Keratinocyte (primary cell): Measurements from ENCODE around the gene INSRR. TPM values are rescaled to one million over a fixed set of nuclear protein-coding genes. Genes with fewer than 3 reads are reported as not detected.

ENCODE experiments used
- DNase-seq: peaks from one replicate; pipeline ENCODE4 v3.0.0-alpha.2; 2011; ENCODE audit warnings: low read depth, missing footprints, low spot score
- FAIRE-seq: peaks from 2 replicates; lab custom pipeline; 2011; peaks lifted over from hg19 to GRCh38; lab: Jason Lieb, UNC
- H2AFZ ChIP-seq: 2 replicates; pipeline ENCODE4 v1.6.0; 2012; ENCODE audit warnings: low read length, control low read depth, inconsistent platforms; ENCODE audit not compliant: control insufficient read depth
- H3K27ac ChIP-seq: 2 replicates; pipeline ENCODE4 v1.5.1; 2011; ENCODE audit warnings: low read length; ENCODE audit not compliant: control insufficient read depth, insufficient read depth
- H3K27me3 ChIP-seq: 3 replicates; pipeline ENCODE4 v1.6.0; 2011; ENCODE audit warnings: low read length; ENCODE audit not compliant: control insufficient read depth, insufficient read depth; ENCODE audit errors: extremely low read depth
- H3K36me3 ChIP-seq, 2 experiments: 2 replicates in 1 of 2; 3 replicates in 1 of 2; pipeline ENCODE4 v1.5.1; 2011; ENCODE audit warnings: low read length in 2 of 2, mild to moderate bottlenecking in 1 of 2; ENCODE audit not compliant: control insufficient read depth in 2 of 2, insufficient read depth in 2 of 2; ENCODE audit errors: extremely low read depth in 1 of 2
- H3K4me1 ChIP-seq: 3 replicates; pipeline ENCODE4 v1.5.1; 2011; ENCODE audit warnings: low read length; ENCODE audit not compliant: control insufficient read depth, insufficient read depth; ENCODE audit errors: extremely low read depth
- H3K4me2 ChIP-seq: 3 replicates; pipeline ENCODE4 v1.6.0; 2011; ENCODE audit warnings: low read depth, low read length; ENCODE audit not compliant: control insufficient read depth, insufficient read depth; ENCODE audit errors: extremely low read depth
- H3K4me3 ChIP-seq, 3 experiments: fragments of 200-600 bp in 1 of 3; sonication (generic) in 1 of 3; 2 replicates in 2 of 3; 3 replicates in 1 of 3; pipeline ENCODE4 v1.5.1; 2011 to 2016; ENCODE audit warnings: low read length in 3 of 3, mild to moderate bottlenecking in 3 of 3, control low read depth in 2 of 3, inconsistent platforms in 1 of 3, low read depth in 1 of 3, mixed read lengths in 1 of 3, mixed run types in 1 of 3, moderate library complexity in 1 of 3; ENCODE audit not compliant: control insufficient read depth in 2 of 3, insufficient read depth in 2 of 3; ENCODE audit errors: extremely low read depth in 1 of 3
- H3K79me2 ChIP-seq: 2 replicates; pipeline ENCODE4 v1.6.0; 2012; ENCODE audit warnings: low read length; ENCODE audit not compliant: control insufficient read depth, insufficient read depth
- H3K9ac ChIP-seq: 3 replicates; pipeline ENCODE4 v1.6.0; 2011; ENCODE audit warnings: low read length; ENCODE audit not compliant: control insufficient read depth, insufficient read depth; ENCODE audit errors: extremely low read depth
- H3K9me1 ChIP-seq: 3 replicates; pipeline ENCODE4 v1.6.0; 2011; ENCODE audit warnings: low read length; ENCODE audit not compliant: control insufficient read depth, insufficient read depth; ENCODE audit errors: extremely low read depth
- H3K9me3 ChIP-seq: 2 replicates; pipeline ENCODE4 v1.5.1; 2012; ENCODE audit warnings: low read depth, low read length; ENCODE audit not compliant: control insufficient read depth
- H4K20me1 ChIP-seq: 3 replicates; pipeline ENCODE4 v1.6.0; 2011; ENCODE audit warnings: low read length; ENCODE audit not compliant: control insufficient read depth, insufficient read depth; ENCODE audit errors: extremely low read depth
- EZH2 ChIP-seq: IDR thresholded peaks from one replicate; pipeline ENCODE4 v1.6.1; 2012; ENCODE audit warnings: inconsistent platforms, mild to moderate bottlenecking, low read length, moderate library complexity
- dilution Hi-C: fragments of 300-500 bp; cut with MboI; formaldehyde crosslinking; loops from one replicate; pipeline ENCODE4 v1.7.0; 2020; ENCODE audit warnings: low sequenced_read_pairs; ENCODE audit not compliant: extremely low pct_ligation_motif_present
- polyA plus RNA-seq, 5 experiments: library from polyadenylated mRNA; depleted of rRNA in 3 of 5; stranded (reverse) in 3 of 5; stranded (forward) in 1 of 5; unstranded in 1 of 5; fragments of >200 nt; gene quantifications; 1 replicate in 1 of 5; 2 replicates in 3 of 5; 3 replicates in 1 of 5; pipeline versions ENCODE4 v1.2.1 to v1.2.3, GENCODE V29; 2011 to 2012; ENCODE audit warnings: missing spikeins in 2 of 5, low read depth in 1 of 5, low replicate concordance in 1 of 5
- TF ChIP-seq, protein P1 (sequence below), 3 experiments: IDR thresholded peaks in 1 of 3; conservative IDR thresholded peaks in 1 of 3; optimal IDR thresholded peaks in 1 of 3; 2 replicates in 2 of 3; 3 replicates in 1 of 3; pipeline versions ENCODE3 to v1.5.1; 2011; ENCODE audit warnings: low read length in 3 of 3, mild to moderate bottlenecking in 3 of 3, moderate library complexity in 2 of 3, control low read depth in 1 of 3, inconsistent platforms in 1 of 3; ENCODE audit not compliant: insufficient read depth in 2 of 3; ENCODE audit errors: extremely low read depth in 1 of 3

INSRR gene
- polyA plus RNA-seq, 1 donor (not counting 4 experiments of a cell fraction or from before 2014, with no cell fraction given): not detected

DNA sequence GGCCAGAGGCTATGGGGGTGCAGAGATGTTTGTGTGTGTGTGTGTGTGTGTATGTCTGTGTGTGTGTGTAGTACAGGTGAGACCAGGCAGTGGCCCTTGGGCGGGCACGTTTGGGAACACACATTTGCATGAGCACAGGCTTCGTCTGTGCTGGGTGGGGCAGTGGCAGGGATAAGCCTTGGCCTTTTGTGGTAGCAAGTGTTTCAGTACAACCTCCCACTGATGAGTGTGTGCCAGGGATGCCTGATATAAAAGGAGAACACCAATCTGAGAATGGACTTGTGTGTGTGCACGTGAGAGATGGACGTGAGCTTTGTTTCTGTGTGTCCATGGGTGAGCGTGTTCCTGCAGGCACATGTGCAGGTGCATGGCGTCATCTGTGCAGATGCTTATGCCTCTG lies 4.7 kb upstream of the INSRR start:
- Histone ChIP-seq H3K4me2 (no peak overlapping the region), H2AFZ (no peak overlapping the region), H4K20me1 (peaks cover 4% of the 10 kb centered on the region), H3K79me2 (no peaks in the 10 kb centered on the region), H3K36me3 (no peaks in the 10 kb centered on the region), H3K9me1 (no peaks in the 10 kb centered on the region), H3K27me3 (peaks cover 54% of the 10 kb centered on the region), H3K4me1 (peaks cover 12% of the 10 kb centered on the region), H3K9me3 (no peaks in the 10 kb centered on the region), H3K9ac (no peak overlapping the region), H3K4me3 (no peak overlapping the region), H3K27ac (no peak overlapping the region)
- TF ChIP-seq, protein P1, sequence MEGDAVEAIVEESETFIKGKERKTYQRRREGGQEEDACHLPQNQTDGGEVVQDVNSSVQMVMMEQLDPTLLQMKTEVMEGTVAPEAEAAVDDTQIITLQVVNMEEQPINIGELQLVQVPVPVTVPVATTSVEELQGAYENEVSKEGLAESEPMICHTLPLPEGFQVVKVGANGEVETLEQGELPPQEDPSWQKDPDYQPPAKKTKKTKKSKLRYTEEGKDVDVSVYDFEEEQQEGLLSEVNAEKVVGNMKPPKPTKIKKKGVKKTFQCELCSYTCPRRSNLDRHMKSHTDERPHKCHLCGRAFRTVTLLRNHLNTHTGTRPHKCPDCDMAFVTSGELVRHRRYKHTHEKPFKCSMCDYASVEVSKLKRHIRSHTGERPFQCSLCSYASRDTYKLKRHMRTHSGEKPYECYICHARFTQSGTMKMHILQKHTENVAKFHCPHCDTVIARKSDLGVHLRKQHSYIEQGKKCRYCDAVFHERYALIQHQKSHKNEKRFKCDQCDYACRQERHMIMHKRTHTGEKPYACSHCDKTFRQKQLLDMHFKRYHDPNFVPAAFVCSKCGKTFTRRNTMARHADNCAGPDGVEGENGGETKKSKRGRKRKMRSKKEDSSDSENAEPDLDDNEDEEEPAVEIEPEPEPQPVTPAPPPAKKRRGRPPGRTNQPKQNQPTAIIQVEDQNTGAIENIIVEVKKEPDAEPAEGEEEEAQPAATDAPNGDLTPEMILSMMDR (optimal IDR thresholded peaks at IDR 0.05 in 1 of 3, IDR thresholded peaks at IDR 0.05 in 1 of 3, conservative IDR thresholded peaks at IDR 0.05 in 1 of 3; ENCODE audit: extremely low read depth in 1 of 3, insufficient read depth in 2 of 3, low read length in 3 of 3): no peak
- TF ChIP-seq EZH2: no peak
- no peak for FAIRE-seq
- dilution Hi-C loops: no loop called here
- no peak for DNase-seq

DNA sequence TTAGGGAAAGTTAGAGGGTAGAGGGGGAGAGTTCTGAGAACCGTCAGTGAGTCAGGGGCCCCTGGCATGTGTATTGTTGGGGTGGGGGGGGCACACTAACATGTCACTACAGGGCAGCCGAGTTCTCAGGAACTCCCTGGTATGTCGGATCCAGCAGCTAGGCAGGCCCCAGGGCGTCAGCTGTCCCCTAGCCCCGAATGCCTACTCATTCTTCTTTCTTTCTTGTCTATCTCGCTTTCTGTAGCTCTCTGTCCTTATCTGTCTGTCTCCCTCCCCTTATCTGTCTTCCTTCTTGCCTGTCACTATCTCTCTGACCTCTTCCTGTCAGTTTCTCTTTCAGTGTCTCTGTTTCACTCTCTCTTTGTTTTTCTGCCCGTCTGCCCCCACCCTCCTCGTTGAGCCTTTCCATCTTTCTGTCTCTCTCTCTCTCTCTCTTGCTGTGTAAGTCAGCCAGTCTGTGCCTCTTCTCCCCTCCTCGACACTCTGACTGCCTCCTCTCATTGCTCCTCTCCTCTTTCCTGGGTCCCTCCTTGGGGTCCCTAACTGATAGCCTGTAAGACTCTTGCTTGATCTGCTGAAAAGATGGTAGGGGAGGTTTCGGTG lies 4.2 kb upstream of the INSRR start:
- FAIRE-seq (no peak), DNase-seq (no peak)
- H3K9me1 ChIP-seq: no peaks in the 10 kb centered on the region
- H3K27me3 ChIP-seq: peaks cover 59% of the 10 kb centered on the region
- no peaks in the 10 kb centered on the region for H3K9me3 ChIP-seq
- H4K20me1 ChIP-seq: peaks cover 4% of the 10 kb centered on the region
- no peak for TF ChIP-seq EZH2
- TF ChIP-seq, protein P1 (optimal IDR thresholded peaks at IDR 0.05 in 1 of 3, IDR thresholded peaks at IDR 0.05 in 1 of 3, conservative IDR thresholded peaks at IDR 0.05 in 1 of 3; ENCODE audit: extremely low read depth in 1 of 3, insufficient read depth in 2 of 3, low read length in 3 of 3): no peak
- dilution Hi-C loops: no loop called here
- H3K4me2 ChIP-seq: no peak overlapping the region
- H3K9ac ChIP-seq: no peak overlapping the region
- no peak overlapping the region for H3K27ac ChIP-seq
- H2AFZ ChIP-seq: no peak overlapping the region
- H3K4me3 ChIP-seq: no peak overlapping the region
- H3K36me3 ChIP-seq: no peaks in the 10 kb centered on the region
- peaks cover 12% of the 10 kb centered on the region for H3K4me1 ChIP-seq
- no peaks in the 10 kb centered on the region for H3K79me2 ChIP-seq
